Motor neuron (in vitro differentiated cells): ENCODE data around the gene RFT1. TPM values are rescaled to one million over a fixed set of nuclear protein-coding genes. Genes with fewer than 3 reads are reported as not detected.
A peak's percentile ranks its signal among the peaks of the same experiment; 100 is the strongest.

Source experiments
- ATAC-seq, 8 experiments: fragments of 200-7000 bp; cut with Tn5 transposase; replicated peaks in 6 of 8; 2 replicates each; pipeline ENCODE4 v1.8.0; 2021; ENCODE audit warnings: mild to moderate bottlenecking in 8 of 8, moderate library complexity in 8 of 8
- H3K27ac ChIP-seq, 2 donors: fragments of 250-450 bp; sonication (Bioruptor Pico); 2 replicates each; pipeline ENCODE4 v1.9.0; 2021; ENCODE audit warnings: antibody characterized with exemption in 2 of 2, mild to moderate bottlenecking in 2 of 2, moderate library complexity in 1 of 2
- H3K4me1 ChIP-seq, 2 donors: fragments of 250-450 bp; sonication (Bioruptor Pico); replicated peaks in 1 of 2; 2 replicates each; pipeline ENCODE4 v1.6.1; 2021; ENCODE audit warnings: antibody characterized with exemption in 2 of 2, mild to moderate bottlenecking in 2 of 2, moderate library complexity in 1 of 2
- H3K4me3 ChIP-seq, 5 donors: fragments of 250-450 bp; sonication (Bioruptor Pico); 2 replicates each; pipeline ENCODE4 v1.9.0; 2021; ENCODE audit warnings: antibody characterized with exemption in 5 of 5, mild to moderate bottlenecking in 5 of 5, moderate library complexity in 4 of 5
- WGBS, 10 experiments: fragments of 450-650 bp; shearing (Covaris generic); methylation state at CpG; one replicate each; pipeline ENCODE4 v1.0.0; 2022; 5-methylcytosine and 5-hydroxymethylcytosine counted together
- in situ Hi-C, 9 experiments: fragments of 400-800 bp; cut with MboI; loops; one replicate each; pipeline ENCODE4 v1.15.0; 2021; ENCODE audit warnings: low sequenced_read_pairs in 9 of 9, low pct_unique_long_range_greater_than_20kb in 2 of 9; ENCODE audit not compliant: unreplicated experiment in 9 of 9
- total RNA-seq, 8 experiments: library from RNA; unstranded; fragments of 300-600 nt; gene quantifications; 2 replicates each; pipeline versions ENCODE4 v1.2.3 to v1.2.4, GENCODE V29; 2022

RFT1 gene
- total RNA-seq, 8 experiments from 2014 or later = 6.7 to 26.6 (median 10.0) TPM

GRCh38 chr3:53103397-53104296 is 26.6 kb downstream of the RFT1 start:
- Histone ChIP-seq H3K4me3 (no peak overlapping the region), H3K27ac (no peak overlapping the region), H3K4me1 (peaks cover 0 to 9% of the 10 kb centered on the region in 2 donors)
- ATAC-seq = peak in 1 of 8 experiments; percentile 52
- in situ Hi-C loops = no loop called here
- 64 to 95% (median 89%) methylated on average over 3 to 12 of the region's 16 CpGs; no CpG with 5 or more reads in 1 of the 10 experiments for WGBS, 10 experiments

GRCh38 chr3:53102601-53103147 is 27.6 kb downstream of the RFT1 start:
- H3K4me1 ChIP-seq = peaks cover 0 to 9% of the 10 kb centered on the region in 2 donors
- no peak overlapping the region for H3K4me3 ChIP-seq
- in situ Hi-C loops = no loop called here
- peak in 3 of 8 experiments; percentile 36 to 98 (median 98) for ATAC-seq
- WGBS, 10 experiments = 0 to 83% (median 40%) methylated on average over 1 to 5 of the region's 6 CpGs; no CpG with 5 or more reads in 3 of the 10 experiments
- H3K27ac ChIP-seq = no peak overlapping the region

- H3K4me1 ChIP-seq = peaks cover 0 to 9% of the 10 kb centered on the region in 2 donors
- ATAC-seq = no peak
- no peak overlapping the region for H3K4me3 ChIP-seq
- WGBS, 10 experiments = 60 to 100% (median 89%) methylated on average over 1 to 11 of the region's 12 CpGs
- no peak overlapping the region for H3K27ac ChIP-seq
- in situ Hi-C loops = no loop called here
These were observed 28.3 kb downstream of the RFT1 start for GRCh38 chr3:53101956-53102355.

- H3K4me3 ChIP-seq = no peak overlapping the region
- in situ Hi-C loops = no loop called here
- peaks cover 0 to 9% of the 10 kb centered on the region in 2 donors for H3K4me1 ChIP-seq
- no peak overlapping the region for H3K27ac ChIP-seq
- no peak for ATAC-seq
- 20 to 100% (median 86%) methylated on average over 1 to 10 of the region's 12 CpGs; no CpG with 5 or more reads in 1 of the 10 experiments for WGBS, 10 experiments
These were observed 29.3 kb downstream of the RFT1 start for GRCh38 chr3:53100818-53101466.

GRCh38 chr3:53097887-53098286 is 32.3 kb downstream of the RFT1 start:
- H3K4me3 ChIP-seq = no peak overlapping the region
- no peak for ATAC-seq
- H3K27ac ChIP-seq = no peak overlapping the region
- in situ Hi-C loops = loop anchor here in 1 of 9 experiments (25.0 kb wide), 1 partner anchor 236 kb away; no protein-coding TSS in a partner anchor
- 96 to 100% (median 100%) methylated on average over 2 to 5 of the region's 5 CpGs; no CpG with 5 or more reads in 6 of the 10 experiments for WGBS, 10 experiments
- H3K4me1 ChIP-seq = peaks cover 0 to 5% of the 10 kb centered on the region in 2 donors

- Histone ChIP-seq H3K4me1 (no peaks in the 10 kb centered on the region), H3K4me3 (no peak overlapping the region), H3K27ac (no peak overlapping the region)
- 80 to 100% (median 100%) methylated on average over 1 to 2 of the region's 2 CpGs; no CpG with 5 or more reads in 5 of the 10 experiments for WGBS, 10 experiments
- in situ Hi-C loops = loop anchor here in 1 of 9 experiments (25.0 kb wide), 1 partner anchor 231 kb away; no protein-coding TSS in a partner anchor
- ATAC-seq = no peak
These were observed 37.3 kb downstream of the RFT1 start for GRCh38 chr3:53092942-53093341.

GRCh38 chr3:53092216-53092615 is 38.0 kb downstream of the RFT1 start:
- no peak for ATAC-seq
- WGBS, 10 experiments = 89 to 100% (median 100%) methylated on average over 1 to 11 of the region's 11 CpGs; no CpG with 5 or more reads in 5 of the 10 experiments
- no peak overlapping the region for H3K27ac ChIP-seq
- in situ Hi-C loops = loop anchor here in 1 of 9 experiments (25.0 kb wide), 1 partner anchor 230 kb away; no protein-coding TSS in a partner anchor
- no peak overlapping the region for H3K4me3 ChIP-seq
- H3K4me1 ChIP-seq = no peaks in the 10 kb centered on the region

GRCh38 chr3:53091011-53091410 is 39.2 kb downstream of the RFT1 start:
- Histone ChIP-seq H3K4me3 (no peak overlapping the region), H3K27ac (no peak overlapping the region), H3K4me1 (no peaks in the 10 kb centered on the region)
- no peak for ATAC-seq
- in situ Hi-C loops = loop anchor here in 1 of 9 experiments (25.0 kb wide), 1 partner anchor 229 kb away; no protein-coding TSS in a partner anchor
- WGBS, 10 experiments = 70 to 100% (median 100%) methylated on average over 1 to 4 of the region's 5 CpGs; no CpG with 5 or more reads in 3 of the 10 experiments

GRCh38 chr3:53089511-53089910 is 40.7 kb downstream of the RFT1 start:
- H3K27ac ChIP-seq = no peak overlapping the region
- WGBS, 10 experiments = 90 to 100% (median 96%) methylated on average over 2 to 4 of the region's 6 CpGs; no CpG with 5 or more reads in 6 of the 10 experiments
- no peak overlapping the region for H3K4me3 ChIP-seq
- ATAC-seq = peak in 1 of 8 experiments; percentile 13
- H3K4me1 ChIP-seq = peaks cover 8 to 10% of the 10 kb centered on the region in 2 donors
- in situ Hi-C loops = loop anchor here in 1 of 9 experiments (25.0 kb wide), 1 partner anchor 227 kb away; no protein-coding TSS in a partner anchor

- Histone ChIP-seq H3K4me3 (no peak overlapping the region), H3K4me1 (peaks cover 9 to 11% of the 10 kb centered on the region in 2 donors), H3K27ac (no peak overlapping the region)
- no peak for ATAC-seq
- in situ Hi-C loops = loop anchor here in 1 of 9 experiments (25.0 kb wide), 1 partner anchor 223 kb away; no protein-coding TSS in a partner anchor
- WGBS, 10 experiments = 53 to 100% (median 85%) methylated on average over 2 to 7 of the region's 10 CpGs; no CpG with 5 or more reads in 2 of the 10 experiments
These were observed 44.8 kb downstream of the RFT1 start for GRCh38 chr3:53085476-53085875.

GRCh38 chr3:53084310-53085001 is 45.8 kb downstream of the RFT1 start:
- H3K4me3 ChIP-seq = no peak overlapping the region
- peaks cover 9 to 11% of the 10 kb centered on the region in 2 donors for H3K4me1 ChIP-seq
- H3K27ac ChIP-seq = no peak overlapping the region
- in situ Hi-C loops = loop anchor here in 1 of 9 experiments (25.0 kb wide), 1 partner anchor 222 kb away; no protein-coding TSS in a partner anchor
- 17 to 93% (median 60%) methylated on average over 1 to 5 of the region's 12 CpGs; no CpG with 5 or more reads in 3 of the 10 experiments for WGBS, 10 experiments
- peak in 7 of 8 experiments; percentile 22 to 82 (median 77) for ATAC-seq

GRCh38 chr3:53083949-53084309 is 46.3 kb downstream of the RFT1 start:
- WGBS, 10 experiments = 48 to 100% (median 94%) methylated on average over 2 to 3 of the region's 3 CpGs; no CpG with 5 or more reads in 5 of the 10 experiments
- Histone ChIP-seq H3K27ac (no peak overlapping the region), H3K4me1 (peaks cover 9 to 11% of the 10 kb centered on the region in 2 donors), H3K4me3 (no peak overlapping the region)
- peak in 4 of 8 experiments; percentile 2 to 20 (median 13) for ATAC-seq
- in situ Hi-C loops = loop anchor here in 1 of 9 experiments (25.0 kb wide), 1 partner anchor 222 kb away; no protein-coding TSS in a partner anchor
